Prostate gland (tissue), 2 donors: ENCODE measurements around the gene EAF2.

Experiments used
- CTCF ChIP-seq, 4 experiments: fragments of 200-600 bp in 2 of 4; fragments of 450-650 bp in 2 of 4; sonication (generic) in 2 of 4; IDR thresholded peaks; 1 replicate in 3 of 4; 2 replicates in 1 of 4; pipeline ENCODE4 v1.5.1; 2016 to 2019; ENCODE audit warnings: antibody characterized with exemption in 4 of 4, mild to moderate bottlenecking in 2 of 4, moderate library complexity in 2 of 4
- POLR2A ChIP-seq: fragments of 450-650 bp; IDR thresholded peaks from one replicate; pipeline ENCODE4 v1.6.1; 2016; ENCODE audit warnings: antibody characterized with exemption, mild to moderate bottlenecking

GRCh38 chr3:121885386-121885785 is 50.4 kb downstream of the EAF2 start:
- no peak for TF ChIP-seq CTCF (IDR thresholded peaks at IDR 0.05)
- TF ChIP-seq POLR2A: no peak
